Measurements from ENCODE around the gene DLGAP1.

The DLGAP1 gene

DNA sequence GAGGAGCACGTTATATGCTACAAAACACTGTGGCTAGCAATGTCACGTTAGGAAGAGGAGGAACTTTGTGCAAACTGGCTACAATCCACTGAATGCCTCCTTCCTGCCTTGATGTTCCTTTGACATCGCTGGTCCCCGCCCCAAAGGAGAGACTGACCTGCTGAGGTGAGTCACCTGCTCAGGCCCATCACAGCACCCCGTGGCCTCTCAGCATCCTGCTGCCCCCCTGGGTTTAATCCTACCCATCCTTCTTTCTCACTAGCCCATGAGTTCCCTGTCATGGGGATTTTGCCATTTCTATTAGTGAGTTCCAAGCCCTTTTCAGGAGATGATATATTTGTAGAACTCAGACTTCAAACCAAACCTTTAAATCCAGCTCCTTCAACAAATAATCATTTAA is 16.2 kb downstream of the DLGAP1 start:
- Histone ChIP-seq H3K9me3 (ENCODE audit: control insufficient read depth in 2 of 2, low read length in 2 of 2) (no peaks in the 10 kb centered on the region), H3K27ac (ENCODE audit: low read length) (no peak overlapping the region), H3K4me3 (ENCODE audit: low read length in 2 of 2) (no peak overlapping the region), H3K9ac (ENCODE audit: low read length in 2 of 2) (no peak overlapping the region), H3K4me1 (ENCODE audit: control insufficient read depth, insufficient read depth, low read length) (no peaks in the 10 kb centered on the region), H3K27me3 (ENCODE audit: control insufficient read depth in 1 of 2, insufficient read depth in 2 of 2, low read length in 2 of 2) (no peaks in the 10 kb centered on the region), H3K36me3 (ENCODE audit: control insufficient read depth in 2 of 2, insufficient read depth in 2 of 2, low read length in 2 of 2) (no peaks in the 10 kb centered on the region)

DNA sequence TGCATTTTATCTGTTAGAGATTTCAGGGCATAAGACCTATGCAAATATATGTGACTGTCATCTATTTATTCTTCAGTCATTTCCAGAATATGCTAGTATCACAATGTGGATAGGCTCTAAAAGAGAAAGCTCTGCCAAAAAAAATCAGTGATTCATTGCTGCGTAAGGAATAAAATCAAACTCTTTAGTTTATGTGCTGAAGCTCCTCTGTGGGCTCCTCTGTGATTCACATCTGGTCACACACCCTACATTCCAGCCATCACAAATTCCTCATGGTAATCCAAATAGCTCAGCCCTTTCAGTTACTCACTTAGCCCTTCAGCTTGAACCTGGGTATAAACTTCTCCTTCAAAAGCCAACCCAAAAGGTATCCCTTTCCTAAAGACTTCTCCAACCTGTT is 21.4 kb downstream of the DLGAP1 start:
- Histone ChIP-seq H3K9ac (ENCODE audit: low read length in 2 of 2) (no peak overlapping the region), H3K27me3 (ENCODE audit: control insufficient read depth in 1 of 2, insufficient read depth in 2 of 2, low read length in 2 of 2) (no peaks in the 10 kb centered on the region), H3K4me3 (ENCODE audit: low read length in 2 of 2) (no peak overlapping the region), H3K9me3 (ENCODE audit: control insufficient read depth in 2 of 2, low read length in 2 of 2) (no peaks in the 10 kb centered on the region), H3K4me1 (ENCODE audit: control insufficient read depth, insufficient read depth, low read length) (no peaks in the 10 kb centered on the region), H3K36me3 (ENCODE audit: control insufficient read depth in 2 of 2, insufficient read depth in 2 of 2, low read length in 2 of 2) (no peaks in the 10 kb centered on the region), H3K27ac (ENCODE audit: low read length) (no peak overlapping the region)

DNA sequence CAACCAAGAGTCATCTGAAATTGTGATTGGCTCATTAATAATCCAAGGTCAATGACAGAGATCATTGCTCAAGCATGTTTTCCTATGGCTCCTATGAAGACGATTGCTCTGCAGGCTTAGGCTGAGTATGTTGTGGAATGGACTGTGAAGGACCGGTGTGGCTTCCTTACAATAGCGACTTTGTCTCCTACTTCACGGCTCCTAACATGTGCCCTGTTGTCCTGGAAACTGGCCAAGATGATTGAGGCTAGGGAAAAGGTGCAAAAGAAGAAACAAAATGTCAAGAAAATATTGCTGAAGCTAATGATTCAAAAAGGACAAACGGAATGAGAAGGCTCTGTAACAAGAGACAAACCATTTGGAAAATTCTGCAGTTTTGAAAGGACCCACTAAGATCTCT is 24.3 kb downstream of the DLGAP1 start:
- no peaks in the 10 kb centered on the region for H3K27me3 ChIP-seq (ENCODE audit: control insufficient read depth in 1 of 2, insufficient read depth in 2 of 2, low read length in 2 of 2)
- H3K36me3 ChIP-seq (ENCODE audit: control insufficient read depth in 2 of 2, insufficient read depth in 2 of 2, low read length in 2 of 2), result no peaks in the 10 kb centered on the region
- no peak overlapping the region for H3K27ac ChIP-seq (ENCODE audit: low read length)
- H3K4me3 ChIP-seq (ENCODE audit: low read length in 2 of 2), result no peak overlapping the region
- H3K4me1 ChIP-seq (ENCODE audit: control insufficient read depth, insufficient read depth, low read length), result no peaks in the 10 kb centered on the region
- H3K9me3 ChIP-seq (ENCODE audit: control insufficient read depth in 2 of 2, low read length in 2 of 2), result no peaks in the 10 kb centered on the region
- H3K9ac ChIP-seq (ENCODE audit: low read length in 2 of 2), result no peak overlapping the region

DNA sequence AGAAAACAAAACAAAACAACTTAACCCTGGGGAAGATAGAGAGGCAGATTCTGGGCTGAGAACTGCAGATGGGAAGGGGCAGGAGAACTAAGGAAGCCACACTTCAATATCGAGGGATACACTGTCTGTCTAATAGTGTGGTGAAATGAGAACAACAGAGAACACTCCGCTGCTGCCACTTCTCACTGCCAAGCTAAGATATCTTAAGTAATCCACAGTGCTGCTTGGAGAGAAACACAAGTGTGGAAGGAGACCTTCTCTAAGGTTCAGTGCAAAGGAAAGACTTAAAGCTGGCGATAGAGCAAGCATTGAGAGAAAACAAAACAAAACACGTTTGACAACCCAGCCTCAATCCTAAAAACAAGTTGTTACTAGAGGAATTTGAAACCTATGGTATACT is 37.4 kb downstream of the DLGAP1 start:
- H3K9ac ChIP-seq (ENCODE audit: low read length in 2 of 2), result no peak overlapping the region
- H3K27me3 ChIP-seq (ENCODE audit: control insufficient read depth in 1 of 2, insufficient read depth in 2 of 2, low read length in 2 of 2), result no peaks in the 10 kb centered on the region
- H3K9me3 ChIP-seq (ENCODE audit: control insufficient read depth in 2 of 2, low read length in 2 of 2), result peaks cover 0 to 3% of the 10 kb centered on the region in 2 donors
- no peaks in the 10 kb centered on the region for H3K36me3 ChIP-seq (ENCODE audit: control insufficient read depth in 2 of 2, insufficient read depth in 2 of 2, low read length in 2 of 2)
- H3K27ac ChIP-seq (ENCODE audit: low read length), result no peak overlapping the region
- no peak overlapping the region for H3K4me3 ChIP-seq (ENCODE audit: low read length in 2 of 2)
- no peaks in the 10 kb centered on the region for H3K4me1 ChIP-seq (ENCODE audit: control insufficient read depth, insufficient read depth, low read length)

DNA sequence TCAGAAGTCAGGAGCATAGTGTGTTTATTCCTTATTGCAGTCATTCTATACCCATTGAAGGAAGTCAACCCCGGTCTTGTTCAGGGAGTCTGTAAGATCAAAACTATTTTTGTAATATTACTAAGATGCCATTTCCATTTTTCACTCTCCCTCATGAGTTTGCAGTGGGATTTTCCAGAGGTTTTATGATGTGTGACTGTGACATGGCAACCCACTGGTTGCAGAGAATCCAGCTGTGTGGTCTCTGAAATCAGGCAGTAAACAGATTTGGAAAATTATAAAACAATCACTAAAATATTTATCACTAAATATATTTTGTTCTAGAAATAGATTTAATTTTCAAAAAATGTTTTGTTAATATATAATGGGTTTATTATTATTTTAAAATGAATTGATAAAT is 38.1 kb downstream of the DLGAP1 start:
- no peak overlapping the region for H3K9ac ChIP-seq (ENCODE audit: low read length in 2 of 2)
- no peaks in the 10 kb centered on the region for H3K27me3 ChIP-seq (ENCODE audit: control insufficient read depth in 1 of 2, insufficient read depth in 2 of 2, low read length in 2 of 2)
- H3K9me3 ChIP-seq (ENCODE audit: control insufficient read depth in 2 of 2, low read length in 2 of 2), result peaks cover 0 to 3% of the 10 kb centered on the region in 2 donors

DNA sequence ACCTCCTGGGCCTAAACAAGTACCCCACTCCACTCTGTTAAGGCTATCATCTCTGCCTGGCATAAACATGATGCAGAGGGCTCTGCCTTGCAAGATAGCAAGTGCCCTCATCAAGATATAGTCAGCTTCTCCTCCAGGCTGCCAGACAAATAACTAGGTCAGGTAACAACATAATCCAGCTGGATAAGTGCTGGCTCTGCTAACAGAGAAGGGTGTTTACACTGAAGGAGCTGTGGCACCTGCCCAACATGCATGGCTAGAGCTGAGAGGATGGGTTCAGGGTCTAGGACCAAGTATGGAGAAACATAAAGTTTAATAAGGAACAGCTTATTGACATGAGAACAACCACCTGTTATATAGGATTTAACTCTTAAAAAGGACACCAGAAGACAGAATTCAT is 42.8 kb downstream of the DLGAP1 start:
- Histone ChIP-seq H3K9ac (ENCODE audit: low read length in 2 of 2) (no peak overlapping the region), H3K4me1 (ENCODE audit: control insufficient read depth, insufficient read depth, low read length) (no peaks in the 10 kb centered on the region), H3K27me3 (ENCODE audit: control insufficient read depth in 1 of 2, insufficient read depth in 2 of 2, low read length in 2 of 2) (no peaks in the 10 kb centered on the region), H3K36me3 (ENCODE audit: control insufficient read depth in 2 of 2, insufficient read depth in 2 of 2, low read length in 2 of 2) (no peaks in the 10 kb centered on the region), H3K27ac (ENCODE audit: low read length) (no peak overlapping the region), H3K9me3 (ENCODE audit: control insufficient read depth in 2 of 2, low read length in 2 of 2) (no peaks in the 10 kb centered on the region), H3K4me3 (ENCODE audit: low read length in 2 of 2) (no peak overlapping the region)

More for the DNA sequence above, 38.1 kb downstream of the DLGAP1 start:
- no peak overlapping the region for H3K4me3 ChIP-seq (ENCODE audit: low read length in 2 of 2)
- no peak overlapping the region for H3K27ac ChIP-seq (ENCODE audit: low read length)
- H3K4me1 ChIP-seq (ENCODE audit: control insufficient read depth, insufficient read depth, low read length), result no peaks in the 10 kb centered on the region
- H3K36me3 ChIP-seq (ENCODE audit: control insufficient read depth in 2 of 2, insufficient read depth in 2 of 2, low read length in 2 of 2), result no peaks in the 10 kb centered on the region

DNA sequence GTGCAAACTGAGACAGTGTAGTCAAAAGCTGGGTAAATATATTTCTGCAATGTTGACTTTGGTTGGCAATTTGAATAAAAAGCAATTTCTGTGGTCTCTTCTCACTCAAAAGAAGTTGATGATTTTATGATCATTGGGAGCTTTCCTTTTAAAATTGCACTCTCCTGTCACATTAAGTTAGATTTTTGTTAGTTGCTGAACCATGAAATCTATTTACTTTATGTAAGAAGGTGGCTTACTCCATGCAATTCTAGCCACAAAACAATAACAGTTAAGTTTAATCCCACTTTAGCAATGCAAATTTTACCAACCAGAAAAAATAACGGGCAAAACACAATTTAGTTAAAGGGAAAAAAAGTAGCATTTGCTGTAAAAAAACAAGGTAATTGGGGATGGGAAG is 48.3 kb downstream of the DLGAP1 start:
- Histone ChIP-seq H3K9me3 (ENCODE audit: control insufficient read depth in 2 of 2, low read length in 2 of 2) (no peaks in the 10 kb centered on the region), H3K36me3 (ENCODE audit: control insufficient read depth in 2 of 2, insufficient read depth in 2 of 2, low read length in 2 of 2) (no peaks in the 10 kb centered on the region), H3K9ac (ENCODE audit: low read length in 2 of 2) (no peak overlapping the region), H3K4me1 (ENCODE audit: control insufficient read depth, insufficient read depth, low read length) (no peaks in the 10 kb centered on the region), H3K4me3 (ENCODE audit: low read length in 2 of 2) (no peak overlapping the region), H3K27me3 (ENCODE audit: control insufficient read depth in 1 of 2, insufficient read depth in 2 of 2, low read length in 2 of 2) (no peaks in the 10 kb centered on the region), H3K27ac (ENCODE audit: low read length) (no peak overlapping the region)

DNA sequence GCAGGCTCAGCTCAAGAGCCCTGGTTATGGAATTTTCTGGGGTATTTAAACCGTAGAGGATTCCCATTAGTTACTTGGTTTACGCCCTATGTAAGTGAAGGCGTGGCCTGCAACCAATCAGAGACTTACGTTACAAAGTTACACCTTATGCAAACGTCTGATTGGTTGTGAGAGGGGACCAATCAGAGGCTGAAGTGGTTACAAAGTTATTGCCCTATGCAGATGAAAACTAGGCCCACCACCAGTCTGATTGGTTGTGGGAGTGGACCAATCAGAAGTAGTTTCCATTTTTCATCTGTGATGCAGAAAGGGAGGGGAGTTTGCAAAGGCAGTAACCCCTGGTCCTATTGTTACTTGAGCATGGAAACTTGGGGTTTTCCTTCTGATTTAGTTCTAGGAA is 49.1 kb downstream of the DLGAP1 start:
- no peak overlapping the region for H3K27ac ChIP-seq (ENCODE audit: low read length)
- no peak overlapping the region for H3K9ac ChIP-seq (ENCODE audit: low read length in 2 of 2)
- no peaks in the 10 kb centered on the region for H3K9me3 ChIP-seq (ENCODE audit: control insufficient read depth in 2 of 2, low read length in 2 of 2)
- no peaks in the 10 kb centered on the region for H3K27me3 ChIP-seq (ENCODE audit: control insufficient read depth in 1 of 2, insufficient read depth in 2 of 2, low read length in 2 of 2)
- H3K4me3 ChIP-seq (ENCODE audit: low read length in 2 of 2), result no peak overlapping the region
- H3K4me1 ChIP-seq (ENCODE audit: control insufficient read depth, insufficient read depth, low read length), result no peaks in the 10 kb centered on the region
- H3K36me3 ChIP-seq (ENCODE audit: control insufficient read depth in 2 of 2, insufficient read depth in 2 of 2, low read length in 2 of 2), result no peaks in the 10 kb centered on the region

DNA sequence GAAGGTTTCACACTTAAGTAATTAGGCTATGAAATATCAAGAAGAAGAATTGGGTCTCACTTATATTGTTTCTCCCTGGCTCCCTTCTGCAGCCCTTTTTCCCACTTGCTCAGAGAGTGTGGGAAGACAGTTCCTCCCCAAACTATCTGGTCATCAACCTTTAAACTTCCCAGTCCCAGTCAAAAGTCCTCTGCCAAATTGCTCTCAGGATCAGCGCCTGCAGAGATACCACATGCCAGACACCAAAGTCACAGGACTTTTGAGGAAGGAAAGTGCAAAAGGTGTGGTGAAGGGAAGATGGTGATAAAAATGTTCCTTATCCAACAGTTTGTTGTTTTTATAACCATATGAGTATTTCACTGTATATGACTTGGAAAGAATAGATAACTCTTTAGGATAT is 51.3 kb downstream of the DLGAP1 start:
- H3K27me3 ChIP-seq (ENCODE audit: control insufficient read depth in 1 of 2, insufficient read depth in 2 of 2, low read length in 2 of 2), result no peaks in the 10 kb centered on the region
- H3K36me3 ChIP-seq (ENCODE audit: control insufficient read depth in 2 of 2, insufficient read depth in 2 of 2, low read length in 2 of 2), result no peaks in the 10 kb centered on the region
- no peaks in the 10 kb centered on the region for H3K4me1 ChIP-seq (ENCODE audit: control insufficient read depth, insufficient read depth, low read length)
- H3K9ac ChIP-seq (ENCODE audit: low read length in 2 of 2), result no peak overlapping the region
- no peaks in the 10 kb centered on the region for H3K9me3 ChIP-seq (ENCODE audit: control insufficient read depth in 2 of 2, low read length in 2 of 2)
- H3K27ac ChIP-seq (ENCODE audit: low read length), result no peak overlapping the region
- no peak overlapping the region for H3K4me3 ChIP-seq (ENCODE audit: low read length in 2 of 2)

DNA sequence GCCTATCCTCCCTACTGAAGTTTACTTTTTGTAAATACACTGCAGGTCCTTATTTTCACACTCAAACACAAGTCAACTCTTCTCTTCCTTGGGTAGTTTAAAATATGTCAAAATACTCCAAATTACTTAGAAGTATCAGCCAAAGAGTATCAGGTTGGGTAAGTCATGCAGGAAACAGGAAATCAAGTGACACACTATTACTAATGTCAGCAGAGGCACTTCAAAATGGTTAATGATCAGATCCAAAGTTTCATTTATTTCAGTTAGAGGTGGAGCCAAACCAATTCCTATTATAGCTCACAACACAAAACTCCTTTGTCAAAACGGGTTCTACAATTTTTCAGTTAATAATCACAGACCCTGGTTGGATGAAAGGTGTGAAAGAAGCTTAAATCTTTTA is 54.2 kb downstream of the DLGAP1 start:
- no peak overlapping the region for H3K27ac ChIP-seq (ENCODE audit: low read length)
- H3K27me3 ChIP-seq (ENCODE audit: control insufficient read depth in 1 of 2, insufficient read depth in 2 of 2, low read length in 2 of 2), result no peaks in the 10 kb centered on the region
- no peaks in the 10 kb centered on the region for H3K9me3 ChIP-seq (ENCODE audit: control insufficient read depth in 2 of 2, low read length in 2 of 2)
- H3K36me3 ChIP-seq (ENCODE audit: control insufficient read depth in 2 of 2, insufficient read depth in 2 of 2, low read length in 2 of 2), result no peaks in the 10 kb centered on the region
- H3K4me3 ChIP-seq (ENCODE audit: low read length in 2 of 2), result no peak overlapping the region
- no peaks in the 10 kb centered on the region for H3K4me1 ChIP-seq (ENCODE audit: control insufficient read depth, insufficient read depth, low read length)
- no peak overlapping the region for H3K9ac ChIP-seq (ENCODE audit: low read length in 2 of 2)

DNA sequence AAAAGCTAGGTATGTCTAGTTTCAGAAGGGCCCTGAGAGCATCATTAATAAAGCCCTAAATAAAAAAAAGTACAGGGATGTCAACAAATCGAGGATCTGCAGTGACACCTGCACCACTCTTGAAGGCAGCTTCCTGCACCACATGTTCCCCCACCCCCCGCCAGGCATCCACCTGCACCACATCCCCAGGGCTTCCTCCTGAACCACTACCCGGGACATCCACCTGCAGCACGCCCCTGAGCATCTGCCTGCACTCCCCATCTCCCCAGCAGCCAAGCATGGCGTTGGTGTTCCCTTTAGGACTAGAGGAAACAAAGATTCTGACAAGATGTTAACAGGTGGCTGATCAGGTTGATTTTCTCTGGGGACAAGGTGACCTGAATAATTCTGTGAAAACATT is 55.2 kb downstream of the DLGAP1 start:
- no peak overlapping the region for H3K4me3 ChIP-seq (ENCODE audit: low read length in 2 of 2)
- H3K36me3 ChIP-seq (ENCODE audit: control insufficient read depth in 2 of 2, insufficient read depth in 2 of 2, low read length in 2 of 2), result no peaks in the 10 kb centered on the region

DNA sequence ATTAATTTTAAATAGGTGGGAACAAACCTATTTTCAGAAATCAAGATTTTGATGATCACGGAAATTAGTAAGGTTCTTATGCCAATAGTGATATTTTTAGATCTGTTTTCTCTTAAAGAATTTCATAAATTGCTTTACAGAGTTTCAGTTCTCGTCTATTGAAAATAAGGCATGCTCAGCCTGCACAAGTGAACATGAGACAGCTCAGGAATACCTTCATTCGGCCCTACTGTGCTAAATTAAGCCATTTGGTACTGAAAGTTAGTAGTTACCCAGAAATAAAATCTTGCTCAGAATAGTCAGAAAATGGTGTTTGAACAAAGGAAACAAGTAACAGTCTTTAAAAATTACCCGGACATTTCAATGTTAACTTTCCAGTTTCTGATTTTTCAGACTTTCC is 60.4 kb downstream of the DLGAP1 start:
- Histone ChIP-seq H3K9me3 (ENCODE audit: control insufficient read depth in 2 of 2, low read length in 2 of 2) (peaks cover 0 to 2% of the 10 kb centered on the region in 2 donors), H3K4me1 (ENCODE audit: control insufficient read depth, insufficient read depth, low read length) (no peaks in the 10 kb centered on the region), H3K9ac (ENCODE audit: low read length in 2 of 2) (no peak overlapping the region), H3K36me3 (ENCODE audit: control insufficient read depth in 2 of 2, insufficient read depth in 2 of 2, low read length in 2 of 2) (no peaks in the 10 kb centered on the region), H3K4me3 (ENCODE audit: low read length in 2 of 2) (no peak overlapping the region), H3K27me3 (ENCODE audit: control insufficient read depth in 1 of 2, insufficient read depth in 2 of 2, low read length in 2 of 2) (no peaks in the 10 kb centered on the region), H3K27ac (ENCODE audit: low read length) (no peak overlapping the region)

More for the DNA sequence above, 55.2 kb downstream of the DLGAP1 start:
- no peaks in the 10 kb centered on the region for H3K27me3 ChIP-seq (ENCODE audit: control insufficient read depth in 1 of 2, insufficient read depth in 2 of 2, low read length in 2 of 2)
- H3K9ac ChIP-seq (ENCODE audit: low read length in 2 of 2), result no peak overlapping the region
- no peak overlapping the region for H3K27ac ChIP-seq (ENCODE audit: low read length)
- H3K9me3 ChIP-seq (ENCODE audit: control insufficient read depth in 2 of 2, low read length in 2 of 2), result no peaks in the 10 kb centered on the region
- no peaks in the 10 kb centered on the region for H3K4me1 ChIP-seq (ENCODE audit: control insufficient read depth, insufficient read depth, low read length)

All from stomach smooth muscle (tissue), 2 donors.